ENCODE measurements around the gene HTT-AS.

GRCh38 chr4:3121110-3121509 lies 46.8 kb upstream of the HTT-AS start:
- TF ChIP-seq CREB1 (IDR thresholded peaks at IDR 0.05) = no peak
- TF ChIP-seq, protein P1, sequence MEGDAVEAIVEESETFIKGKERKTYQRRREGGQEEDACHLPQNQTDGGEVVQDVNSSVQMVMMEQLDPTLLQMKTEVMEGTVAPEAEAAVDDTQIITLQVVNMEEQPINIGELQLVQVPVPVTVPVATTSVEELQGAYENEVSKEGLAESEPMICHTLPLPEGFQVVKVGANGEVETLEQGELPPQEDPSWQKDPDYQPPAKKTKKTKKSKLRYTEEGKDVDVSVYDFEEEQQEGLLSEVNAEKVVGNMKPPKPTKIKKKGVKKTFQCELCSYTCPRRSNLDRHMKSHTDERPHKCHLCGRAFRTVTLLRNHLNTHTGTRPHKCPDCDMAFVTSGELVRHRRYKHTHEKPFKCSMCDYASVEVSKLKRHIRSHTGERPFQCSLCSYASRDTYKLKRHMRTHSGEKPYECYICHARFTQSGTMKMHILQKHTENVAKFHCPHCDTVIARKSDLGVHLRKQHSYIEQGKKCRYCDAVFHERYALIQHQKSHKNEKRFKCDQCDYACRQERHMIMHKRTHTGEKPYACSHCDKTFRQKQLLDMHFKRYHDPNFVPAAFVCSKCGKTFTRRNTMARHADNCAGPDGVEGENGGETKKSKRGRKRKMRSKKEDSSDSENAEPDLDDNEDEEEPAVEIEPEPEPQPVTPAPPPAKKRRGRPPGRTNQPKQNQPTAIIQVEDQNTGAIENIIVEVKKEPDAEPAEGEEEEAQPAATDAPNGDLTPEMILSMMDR (IDR thresholded peaks at IDR 0.05; ENCODE audit: control extremely low read depth in 1 of 3, insufficient read depth in 1 of 3, low read depth in 1 of 3, low read length in 3 of 3) = no peak
- no peak for TF ChIP-seq RBBP5 (IDR thresholded peaks at IDR 0.05; ENCODE audit: borderline replicate concordance, low read depth, low read length)
- TF ChIP-seq, protein P2, sequence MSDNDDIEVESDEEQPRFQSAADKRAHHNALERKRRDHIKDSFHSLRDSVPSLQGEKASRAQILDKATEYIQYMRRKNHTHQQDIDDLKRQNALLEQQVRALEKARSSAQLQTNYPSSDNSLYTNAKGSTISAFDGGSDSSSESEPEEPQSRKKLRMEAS (IDR thresholded peaks at IDR 0.05) = no peak
- TF ChIP-seq POLR2A (IDR thresholded peaks at IDR 0.05; ENCODE audit: control extremely low read depth in 1 of 2, low read depth in 2 of 2, low read length in 2 of 2) = no peak
- TF ChIP-seq SIN3A (conservative IDR thresholded peaks at IDR 0.05 in 1 of 2, IDR thresholded peaks at IDR 0.05 in 1 of 2; ENCODE audit: low read depth in 1 of 2, low read length in 2 of 2) = no peak
